Measurements from ENCODE around the gene MRTFA.

DNA sequence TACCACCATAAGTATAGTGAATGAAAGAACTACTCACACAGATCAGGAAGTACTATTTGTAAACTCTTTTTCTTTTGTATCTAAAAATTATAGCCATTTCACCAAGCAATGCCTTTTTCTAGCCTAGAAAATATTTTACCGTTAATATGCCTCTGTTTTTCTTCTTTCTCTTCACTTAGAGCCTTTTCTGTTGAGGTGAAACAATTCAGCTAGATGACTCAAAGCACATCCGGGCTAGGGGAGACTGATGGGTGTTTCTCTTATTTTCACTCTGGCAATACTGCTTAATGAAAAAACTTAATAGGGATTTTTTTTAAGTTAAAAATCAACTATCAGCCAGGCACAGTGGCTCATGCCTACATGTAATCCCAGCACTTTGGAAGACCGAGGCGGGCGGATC, 172.8 kb downstream of the MRTFA start:
- TF ChIP-seq EP300 (IDR thresholded peaks at IDR 0.05; ENCODE audit: low read length) (no peak), SMAD3 (CRISPR knock-in tag; conservative IDR thresholded peaks at IDR 0.05) (no peak), SIN3A (IDR thresholded peaks at IDR 0.05; ENCODE audit: borderline replicate concordance in 2 of 2, control insufficient read depth in 1 of 2, low read depth in 2 of 2, low read length in 2 of 2) (no peak), SRSF7 (optimal IDR thresholded peaks at IDR 0.05; ENCODE audit: low read depth, low read length) (no peak), EZH2 (IDR thresholded peaks at IDR 0.05; ENCODE audit: borderline replicate concordance, low read depth, low read length) (no peak), TARDBP (IDR thresholded peaks at IDR 0.05) (no peak)
- TF ChIP-seq, protein P1, sequence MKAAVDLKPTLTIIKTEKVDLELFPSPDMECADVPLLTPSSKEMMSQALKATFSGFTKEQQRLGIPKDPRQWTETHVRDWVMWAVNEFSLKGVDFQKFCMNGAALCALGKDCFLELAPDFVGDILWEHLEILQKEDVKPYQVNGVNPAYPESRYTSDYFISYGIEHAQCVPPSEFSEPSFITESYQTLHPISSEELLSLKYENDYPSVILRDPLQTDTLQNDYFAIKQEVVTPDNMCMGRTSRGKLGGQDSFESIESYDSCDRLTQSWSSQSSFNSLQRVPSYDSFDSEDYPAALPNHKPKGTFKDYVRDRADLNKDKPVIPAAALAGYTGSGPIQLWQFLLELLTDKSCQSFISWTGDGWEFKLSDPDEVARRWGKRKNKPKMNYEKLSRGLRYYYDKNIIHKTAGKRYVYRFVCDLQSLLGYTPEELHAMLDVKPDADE (conservative IDR thresholded peaks at IDR 0.05; ENCODE audit: control insufficient read depth, low read depth, low read length), result no peak
- TF ChIP-seq, protein P2, sequence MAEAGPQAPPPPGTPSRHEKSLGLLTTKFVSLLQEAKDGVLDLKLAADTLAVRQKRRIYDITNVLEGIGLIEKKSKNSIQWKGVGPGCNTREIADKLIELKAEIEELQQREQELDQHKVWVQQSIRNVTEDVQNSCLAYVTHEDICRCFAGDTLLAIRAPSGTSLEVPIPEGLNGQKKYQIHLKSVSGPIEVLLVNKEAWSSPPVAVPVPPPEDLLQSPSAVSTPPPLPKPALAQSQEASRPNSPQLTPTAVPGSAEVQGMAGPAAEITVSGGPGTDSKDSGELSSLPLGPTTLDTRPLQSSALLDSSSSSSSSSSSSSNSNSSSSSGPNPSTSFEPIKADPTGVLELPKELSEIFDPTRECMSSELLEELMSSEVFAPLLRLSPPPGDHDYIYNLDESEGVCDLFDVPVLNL (CRISPR knock-in tag; IDR thresholded peaks at IDR 0.05; ENCODE audit: low read depth), result no peak
- TF ChIP-seq, protein P3, sequence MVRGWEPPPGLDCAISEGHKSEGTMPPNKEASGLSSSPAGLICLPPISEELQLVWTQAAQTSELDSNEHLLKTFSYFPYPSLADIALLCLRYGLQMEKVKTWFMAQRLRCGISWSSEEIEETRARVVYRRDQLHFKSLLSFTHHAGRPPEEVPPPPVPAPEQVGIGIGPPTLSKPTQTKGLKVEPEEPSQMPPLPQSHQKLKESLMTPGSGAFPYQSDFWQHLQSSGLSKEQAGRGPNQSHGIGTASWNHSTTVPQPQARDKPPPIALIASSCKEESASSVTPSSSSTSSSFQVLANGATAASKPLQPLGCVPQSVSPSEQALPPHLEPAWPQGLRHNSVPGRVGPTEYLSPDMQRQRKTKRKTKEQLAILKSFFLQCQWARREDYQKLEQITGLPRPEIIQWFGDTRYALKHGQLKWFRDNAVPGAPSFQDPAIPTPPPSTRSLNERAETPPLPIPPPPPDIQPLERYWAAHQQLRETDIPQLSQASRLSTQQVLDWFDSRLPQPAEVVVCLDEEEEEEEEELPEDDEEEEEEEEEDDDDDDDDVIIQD (CRISPR knock-in tag; IDR thresholded peaks at IDR 0.05), result no peak
